GM18519 (cell line): Measurements from ENCODE around the gene CLEC7A.

ENCODE experiments used
- ATAC-seq: cut with Tn5 transposase; IDR thresholded peaks from one replicate; pipeline ENCODE4 v1.9.1; 2021; ENCODE audit warnings: mild to moderate bottlenecking, moderate library complexity; ENCODE audit not compliant: unreplicated experiment, low FRiP score

Gene CLEC7A

GRCh38 chr12:10097521-10097920 lies 32.5 kb downstream of the CLEC7A start:
- ATAC-seq: no peak

DNA sequence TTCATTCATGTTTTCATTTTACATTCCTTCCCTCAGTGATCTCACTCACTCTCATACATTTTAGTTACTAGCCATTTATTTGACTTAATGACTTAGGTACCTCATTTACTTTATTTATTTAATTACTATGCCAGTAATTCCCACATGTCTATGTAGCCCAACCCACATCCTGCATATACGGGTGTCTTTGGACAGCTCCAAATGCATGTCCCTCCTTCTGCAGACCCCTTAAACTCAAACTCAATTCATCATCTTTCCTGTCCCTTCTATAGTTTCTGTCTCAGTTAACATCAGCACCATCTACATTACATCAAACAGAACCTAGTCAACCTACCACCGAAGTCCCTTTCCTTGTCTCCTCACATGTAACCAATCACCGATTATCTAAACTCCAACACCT lies 34.0 kb downstream of the CLEC7A start:
- no peak for ATAC-seq

- no peak for ATAC-seq
Observed at GRCh38 chr12:10094646-10095395, 35.2 kb downstream of the CLEC7A start.

DNA sequence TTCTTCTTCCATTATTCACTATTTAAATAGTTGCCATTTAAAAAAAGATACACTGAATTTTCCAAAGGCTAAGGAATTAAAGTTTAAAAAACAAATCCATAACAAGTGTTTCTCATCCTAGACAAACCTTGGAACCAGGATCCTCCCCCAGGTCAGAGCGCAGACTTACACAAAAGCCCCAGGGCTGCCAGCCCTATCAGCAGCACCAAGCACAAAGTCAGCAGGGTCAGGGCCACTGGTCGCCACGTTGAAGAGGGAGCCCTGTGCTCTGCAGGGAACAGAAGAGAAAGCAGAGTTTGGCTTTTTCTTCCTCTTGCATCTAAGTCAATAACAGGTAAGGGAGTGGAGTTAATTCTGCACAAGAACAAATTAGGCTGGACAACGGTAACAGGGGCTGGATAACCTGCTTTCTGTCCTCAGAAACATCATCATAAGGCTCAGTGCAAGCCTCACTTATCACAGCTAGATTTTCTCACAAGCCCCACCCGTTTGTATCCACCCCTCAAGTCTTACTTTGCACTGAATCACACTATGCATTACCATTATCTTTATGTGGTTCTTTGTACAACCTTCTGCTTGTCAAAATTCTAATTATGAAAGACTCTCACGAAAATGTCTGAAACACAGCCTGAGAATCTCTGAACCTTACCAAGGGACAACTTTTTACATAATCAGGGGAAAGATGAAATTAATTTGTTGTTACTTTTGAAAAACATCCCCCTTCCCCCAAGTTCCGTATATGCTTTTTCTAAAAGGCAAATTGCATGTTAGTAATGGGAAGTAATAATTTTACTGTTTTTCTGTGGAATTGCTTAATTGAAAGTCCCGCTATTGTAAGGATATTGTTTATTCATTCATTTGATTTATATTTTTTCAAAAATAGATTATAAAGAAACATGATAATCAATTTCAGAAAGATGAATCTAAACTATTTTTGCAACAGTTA lies 40.8 kb downstream of the CLEC7A start:
- no peak for ATAC-seq

- ATAC-seq: no peak
Observed at GRCh38 chr12:10088031-10088430, 42.0 kb downstream of the CLEC7A start.

DNA sequence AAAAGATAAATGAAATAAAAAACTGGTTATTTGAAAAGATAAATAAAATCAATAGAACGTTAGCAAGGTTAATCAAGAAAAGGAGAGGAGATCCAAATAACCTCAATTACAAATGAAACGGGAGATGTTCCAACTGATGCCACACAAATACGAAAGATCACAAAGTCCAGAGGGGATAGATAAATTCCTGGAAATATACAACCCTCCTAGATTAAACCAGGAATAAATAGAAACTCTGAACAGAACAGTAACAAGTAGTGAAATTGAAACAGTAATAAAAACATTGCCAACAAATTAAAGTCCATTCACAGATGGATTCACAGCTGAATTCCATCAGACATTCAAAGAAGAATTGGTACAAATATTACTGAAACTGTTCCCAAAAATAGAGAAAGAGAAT lies 43.6 kb downstream of the CLEC7A start:
- ATAC-seq: no peak

- no peak for ATAC-seq
Observed at GRCh38 chr12:10084733-10085132, 45.3 kb downstream of the CLEC7A start.

GRCh38 chr12:10082117-10082874 lies 47.7 kb downstream of the CLEC7A start:
- ATAC-seq: no peak

- no peak for ATAC-seq
Observed at GRCh38 chr12:10075451-10075850, 54.5 kb downstream of the CLEC7A start.

GRCh38 chr12:10073261-10073660 lies 56.7 kb downstream of the CLEC7A start:
- no peak for ATAC-seq

- ATAC-seq: no peak
Observed at GRCh38 chr12:10072131-10072530, 57.9 kb downstream of the CLEC7A start.

DNA sequence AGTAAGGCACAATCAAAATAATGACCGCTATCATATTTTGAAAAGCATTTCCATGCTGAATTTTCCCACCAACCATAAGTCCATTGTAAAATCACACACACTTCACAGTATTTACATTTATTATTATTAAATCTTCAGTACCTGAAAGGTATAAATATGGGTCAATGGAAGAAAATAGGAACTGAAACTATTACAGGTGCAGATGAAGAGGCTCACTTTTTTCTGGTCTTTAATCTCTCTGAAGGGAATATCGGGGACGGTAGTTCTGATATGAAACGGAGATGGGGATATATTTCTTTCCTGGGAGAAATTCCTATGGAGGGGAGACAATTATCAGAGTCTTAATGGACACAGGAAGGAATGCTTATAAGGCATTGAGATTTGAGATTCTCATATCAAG lies 59.6 kb downstream of the CLEC7A start:
- no peak for ATAC-seq

- no peak for ATAC-seq
Observed at GRCh38 chr12:10069976-10070375, 60.0 kb downstream of the CLEC7A start.

DNA sequence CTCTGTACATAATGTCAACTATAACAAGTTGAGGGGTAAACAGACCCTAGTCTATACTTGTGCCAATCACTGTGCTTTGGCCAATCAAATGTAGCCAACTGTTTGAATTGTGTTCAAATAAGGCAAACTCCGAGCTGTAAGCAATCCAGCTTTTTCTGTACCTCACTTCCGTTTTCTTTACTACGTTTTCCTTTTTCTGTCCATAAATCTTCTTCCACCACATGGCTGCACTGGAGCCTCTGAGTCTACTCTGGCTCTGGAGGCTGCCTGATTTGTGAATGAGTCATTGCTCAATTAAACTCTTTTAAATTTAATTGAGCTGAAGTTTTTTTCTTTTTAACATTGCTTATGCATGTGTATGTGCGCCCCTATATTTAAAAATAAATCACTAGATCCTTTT lies 60.9 kb downstream of the CLEC7A start:
- no peak for ATAC-seq

- no peak for ATAC-seq
Observed at GRCh38 chr12:10068644-10069043, 61.4 kb downstream of the CLEC7A start.

GRCh38 chr12:10067942-10068341 lies 62.1 kb downstream of the CLEC7A start:
- no peak for ATAC-seq

- no peak for ATAC-seq
Observed at GRCh38 chr12:10067264-10067663, 62.7 kb downstream of the CLEC7A start.
